Stimulated activated CD8-positive, alpha-beta memory T cell treated with anti-CD3 and anti-CD28 coated beads, Interleukin-2, amount 100 ng/mL, for 48 hours (primary cell): ENCODE data around the gene BIRC2.

Experiments
- DNase-seq, 2 donors: peaks; one replicate each; pipeline ENCODE4 v3.0.0-alpha.2; 2020; ENCODE audit warnings: low read depth in 2 of 2

The BIRC2 gene

DNA sequence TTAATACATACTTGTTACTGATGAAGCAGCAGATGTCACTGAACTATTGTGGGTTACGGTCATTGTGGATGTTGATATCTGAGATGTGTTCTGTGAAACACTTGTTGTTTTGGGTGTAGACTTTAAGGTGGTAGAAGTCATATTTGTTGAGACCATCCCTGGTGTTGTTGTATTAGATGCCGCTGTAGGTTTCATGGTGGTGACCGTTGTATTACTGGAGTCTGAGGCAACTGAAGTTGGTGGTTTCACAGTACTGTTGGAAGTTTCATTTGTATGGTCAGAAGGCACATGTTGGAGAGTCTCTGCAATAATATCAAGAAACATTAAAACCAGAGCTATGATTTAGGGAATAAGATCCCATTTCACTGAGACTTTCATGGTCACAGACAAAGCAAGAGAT lies 54.9 kb downstream of the BIRC2 start:
- no peak for DNase-seq

DNA sequence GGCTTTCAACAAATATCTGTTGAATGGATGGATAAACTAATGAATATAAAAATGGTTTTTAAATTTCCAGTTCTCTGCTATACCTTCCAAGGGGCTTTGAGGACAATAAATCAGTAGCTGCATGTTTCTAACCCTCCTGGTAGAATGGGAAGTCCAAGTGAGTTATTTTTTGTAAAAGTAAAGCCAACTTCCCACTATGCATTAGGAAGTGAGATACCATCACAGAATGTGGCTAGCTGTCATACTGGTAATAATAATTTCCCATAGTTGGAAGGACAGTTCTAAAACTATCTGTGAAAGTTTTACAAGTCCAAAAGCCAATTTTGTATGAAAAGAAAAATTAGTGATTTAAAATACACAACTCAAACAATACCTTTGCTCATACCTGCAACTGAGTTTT lies 55.5 kb downstream of the BIRC2 start:
- DNase-seq, result no peak

DNA sequence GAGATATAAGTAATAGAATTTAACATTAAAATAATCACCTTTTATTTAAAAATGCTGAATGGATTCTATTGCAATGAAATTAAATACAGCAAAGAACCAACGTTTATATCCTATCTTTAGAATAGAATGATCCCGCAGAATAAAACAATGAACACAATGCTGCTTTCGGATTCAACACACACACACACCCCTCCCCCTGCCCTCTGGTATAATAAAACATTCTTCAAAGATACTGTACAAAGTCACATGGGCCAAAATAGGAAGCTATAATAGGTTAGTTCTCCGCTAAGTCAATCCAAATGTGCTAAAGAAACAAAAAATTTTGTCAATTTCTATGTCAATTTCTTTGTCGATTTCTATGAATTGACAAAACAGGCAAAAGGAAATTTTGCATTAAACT lies 58.5 kb downstream of the BIRC2 start:
- no peak for DNase-seq

DNA sequence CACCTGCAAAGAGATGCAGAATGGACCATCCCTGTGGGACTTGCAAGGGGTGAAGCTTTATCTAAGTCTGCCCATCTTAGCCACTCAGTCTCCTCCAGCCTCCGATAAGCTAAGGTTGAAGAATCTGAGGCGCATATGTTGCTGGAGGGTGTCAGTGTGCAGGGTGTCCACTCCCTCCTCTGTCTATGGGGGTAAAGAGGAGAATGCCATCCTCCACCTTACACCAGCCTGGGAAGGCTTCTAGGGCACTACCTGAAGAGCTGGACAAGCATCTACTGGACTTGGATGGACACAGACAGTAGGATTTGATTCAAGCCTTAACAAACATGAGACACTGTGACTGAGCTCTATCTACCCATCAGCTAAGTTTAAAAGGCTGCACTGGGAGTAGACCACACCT lies 59.1 kb downstream of the BIRC2 start:
- DNase-seq, result no peak

DNA sequence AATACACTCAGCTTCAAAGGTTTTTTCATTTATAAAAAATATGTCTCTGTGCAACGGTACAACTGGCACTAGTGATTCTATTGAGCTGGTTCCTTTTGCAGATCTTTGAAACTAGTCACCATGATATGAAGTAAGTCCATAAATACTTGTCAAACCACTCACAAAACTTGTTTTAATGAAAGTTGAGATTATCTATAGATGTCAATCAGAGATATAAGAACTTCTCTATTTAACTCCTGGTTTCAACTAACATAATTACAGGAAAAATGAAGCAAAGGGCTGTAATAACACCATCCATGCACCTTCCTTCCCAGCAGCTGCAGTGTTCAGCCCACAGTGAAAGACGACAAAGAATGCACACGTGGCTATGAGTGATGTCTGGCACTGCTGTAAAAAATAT lies 60.9 kb downstream of the BIRC2 start:
- DNase-seq, result no peak

DNA sequence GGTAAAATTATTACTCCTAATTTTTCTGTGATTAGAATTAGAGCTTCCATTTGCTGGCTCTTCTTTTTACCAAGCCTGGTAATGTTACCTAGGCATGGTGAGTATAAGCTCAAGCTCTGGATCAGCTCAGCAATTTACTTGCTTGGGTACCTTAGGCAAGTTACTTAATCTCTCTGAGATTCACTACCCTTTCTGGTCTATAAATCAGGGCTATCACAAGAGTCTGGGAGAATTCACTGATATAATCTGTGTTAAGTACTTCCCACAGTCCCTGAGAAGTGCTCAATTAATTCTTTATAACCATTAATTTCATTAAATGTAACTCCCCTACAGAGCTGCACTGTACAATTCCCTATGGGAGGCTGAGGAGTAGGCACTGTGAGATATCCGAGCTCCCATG lies 61.3 kb downstream of the BIRC2 start:
- no peak for DNase-seq

DNA sequence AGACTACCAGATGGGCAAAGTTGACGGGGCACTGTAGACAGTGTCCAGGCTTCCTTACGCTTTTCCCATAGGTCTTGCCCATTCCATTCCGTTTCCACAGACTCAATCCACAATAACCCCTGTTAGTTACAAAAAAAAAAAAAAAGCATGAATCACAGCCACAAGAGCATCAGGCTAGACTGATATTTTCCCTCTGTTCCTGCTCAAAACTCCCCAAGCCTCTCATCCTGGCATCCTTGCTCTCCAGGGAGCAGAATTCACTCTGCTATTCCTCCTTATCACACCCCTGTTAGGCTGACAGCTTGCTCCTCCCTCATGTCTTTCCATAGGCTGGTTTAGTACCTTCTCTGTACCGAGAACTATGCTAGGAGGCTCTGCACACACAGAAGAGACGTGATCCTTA lies 63.4 kb downstream of the BIRC2 start:
- no peak for DNase-seq

DNA sequence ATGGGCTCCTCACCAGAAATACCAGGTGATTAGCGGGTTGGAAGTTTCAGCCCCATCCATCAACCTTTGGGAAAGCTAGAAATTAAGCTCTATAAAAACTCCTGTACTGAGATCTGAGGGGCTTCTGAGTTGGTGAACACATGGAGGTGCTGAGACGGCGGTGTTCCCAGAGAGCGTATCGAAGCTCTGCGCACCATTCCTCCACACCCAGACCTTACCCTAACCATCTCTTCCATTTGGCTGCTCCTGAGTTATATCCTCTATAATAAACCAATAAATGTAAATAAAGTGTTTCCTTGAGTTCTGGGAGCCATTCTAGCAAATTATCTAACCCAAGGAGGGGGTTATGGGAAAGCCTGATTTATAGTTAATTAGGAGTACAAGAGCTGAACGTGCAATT lies 64.1 kb downstream of the BIRC2 start:
- DNase-seq, result no peak

DNA sequence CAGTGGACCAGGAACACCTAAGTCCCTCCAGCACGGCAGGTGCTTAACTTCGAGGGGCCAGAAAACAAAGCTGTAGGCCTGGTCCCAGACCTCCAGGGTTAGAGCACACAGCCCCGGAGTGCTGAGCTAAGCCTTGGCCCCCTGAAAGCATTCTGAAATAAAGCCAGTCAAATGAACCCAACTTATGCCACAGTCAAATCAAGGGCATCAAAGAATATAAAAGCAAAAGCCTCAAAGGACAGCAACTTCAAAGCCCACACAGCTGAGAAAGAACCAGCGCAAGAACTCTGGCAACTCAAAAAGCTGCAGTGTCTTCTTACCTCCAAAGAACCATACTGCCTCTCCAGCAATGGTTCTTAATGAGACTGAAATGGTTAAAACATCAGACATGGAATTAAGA lies 66.5 kb downstream of the BIRC2 start:
- DNase-seq, result no peak

DNA sequence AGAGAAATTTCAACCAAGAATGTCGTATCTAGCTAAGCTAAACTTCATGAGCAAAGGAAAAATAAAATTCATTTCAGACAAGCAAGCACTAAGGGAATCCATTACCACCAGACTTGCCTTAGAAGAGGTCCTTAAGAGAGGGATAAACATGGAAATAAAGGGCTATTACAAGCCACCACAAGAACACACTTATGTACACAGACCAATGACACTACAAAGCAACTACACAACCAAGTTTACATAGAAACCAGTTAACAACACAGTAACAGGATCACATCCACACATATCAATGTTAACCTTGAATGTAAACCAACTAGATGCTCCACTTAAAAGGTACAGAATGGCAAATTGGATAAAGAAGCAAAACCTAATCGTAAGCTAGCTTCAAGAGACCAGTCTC lies 67.5 kb downstream of the BIRC2 start:
- no peak for DNase-seq

DNA sequence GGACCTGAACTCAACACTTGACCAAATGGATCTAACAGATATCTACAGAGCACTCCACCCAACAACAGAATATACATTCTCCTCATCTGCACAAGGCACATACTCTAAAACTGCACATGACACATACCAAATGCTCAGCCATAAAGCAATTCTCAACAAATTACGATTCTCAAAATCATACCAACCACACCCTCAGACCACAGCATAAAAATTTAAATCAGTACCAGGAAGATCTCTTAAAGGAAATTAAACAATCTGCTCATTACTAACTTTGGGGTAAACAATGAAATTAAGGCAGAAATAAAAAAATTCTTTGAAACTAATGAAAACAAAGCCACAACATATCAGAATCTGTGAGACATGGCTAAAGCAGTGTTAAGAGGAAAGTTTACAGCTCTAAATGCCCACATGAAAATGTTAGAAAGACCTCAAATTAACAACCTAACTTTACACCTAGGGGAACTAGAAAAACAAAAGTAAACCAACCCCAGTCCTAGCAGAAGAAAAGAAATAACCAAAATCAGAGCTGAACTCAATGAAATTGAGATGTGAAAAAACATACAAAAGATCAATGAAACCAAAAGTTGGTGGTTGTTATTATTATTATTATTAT lies 68.4 kb downstream of the BIRC2 start:
- DNase-seq, result no peak

DNA sequence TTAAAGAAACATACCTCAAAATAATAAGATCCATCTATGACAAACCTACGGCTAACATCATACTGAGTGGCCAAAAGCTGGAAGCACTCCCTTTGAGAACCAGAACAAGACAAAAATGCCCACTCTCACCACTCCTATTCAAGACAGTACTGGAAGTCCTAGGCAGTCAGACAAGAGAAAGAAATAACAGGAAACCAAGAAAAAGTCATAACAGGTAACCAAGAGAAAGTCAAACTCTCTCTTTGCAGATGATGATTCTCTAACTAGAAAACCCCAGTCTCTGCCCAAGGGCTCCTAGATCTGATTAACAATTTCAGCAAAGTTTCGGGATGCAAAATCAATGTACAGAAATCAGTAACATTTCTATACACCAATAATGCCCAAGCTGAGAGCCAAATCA lies 70.0 kb downstream of the BIRC2 start:
- DNase-seq, result no peak

DNA sequence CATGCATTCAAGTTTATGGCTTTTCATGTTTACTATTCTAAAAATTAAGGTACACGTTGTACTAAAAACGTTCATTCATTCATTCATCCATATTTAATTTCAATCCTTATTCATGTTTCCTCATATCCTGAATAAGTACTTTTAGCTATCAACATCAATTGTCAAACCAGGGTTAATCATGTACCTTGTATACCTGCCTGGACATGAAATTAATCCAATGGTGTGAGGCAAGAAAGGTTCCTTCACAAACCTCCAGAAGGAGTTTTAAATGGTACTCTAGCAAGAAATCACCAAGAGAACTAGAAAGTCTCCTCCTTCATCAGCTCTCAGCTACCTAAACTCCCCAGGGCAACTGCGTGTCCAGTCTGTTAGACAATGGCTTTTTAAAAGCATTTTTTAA lies 72.2 kb downstream of the BIRC2 start:
- no peak for DNase-seq

DNA sequence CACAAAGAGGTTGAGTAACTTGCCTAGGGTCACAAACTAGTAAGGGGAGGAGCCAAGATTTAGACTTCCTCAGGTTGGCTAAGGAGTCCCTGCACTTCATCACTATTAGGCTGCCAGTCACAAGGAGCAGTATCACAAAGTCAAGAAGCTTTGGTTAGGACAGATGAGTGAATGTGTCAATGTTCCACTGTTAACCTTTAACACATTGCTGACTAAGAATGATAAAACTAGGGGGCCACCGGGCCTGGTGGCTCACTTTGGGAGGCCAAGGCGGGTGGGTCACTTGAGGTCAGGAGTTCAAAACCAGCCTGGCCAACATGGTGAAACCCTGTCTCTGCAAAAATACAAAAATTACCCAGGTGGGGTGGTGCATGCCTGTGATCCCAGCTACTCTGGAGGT lies 73.5 kb downstream of the BIRC2 start:
- DNase-seq, result no peak

DNA sequence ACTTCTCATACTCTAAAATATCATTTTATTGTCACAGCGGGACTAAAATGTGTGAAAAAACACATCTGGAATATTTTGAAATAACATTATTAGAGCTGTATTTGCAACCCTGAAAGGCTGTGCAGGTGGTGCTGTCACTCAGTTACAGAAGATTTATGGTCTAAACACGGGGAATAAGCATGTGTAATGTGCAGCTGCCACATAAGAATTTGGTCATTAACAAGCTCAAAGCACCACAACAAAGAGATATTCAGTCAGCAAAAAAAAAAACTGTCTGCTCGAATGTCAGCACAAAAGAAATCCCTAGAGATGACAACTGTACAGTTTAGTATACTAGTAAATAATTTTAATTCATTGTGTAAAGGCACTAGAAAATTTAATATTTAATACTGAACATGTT lies 74.2 kb downstream of the BIRC2 start:
- no peak for DNase-seq

DNA sequence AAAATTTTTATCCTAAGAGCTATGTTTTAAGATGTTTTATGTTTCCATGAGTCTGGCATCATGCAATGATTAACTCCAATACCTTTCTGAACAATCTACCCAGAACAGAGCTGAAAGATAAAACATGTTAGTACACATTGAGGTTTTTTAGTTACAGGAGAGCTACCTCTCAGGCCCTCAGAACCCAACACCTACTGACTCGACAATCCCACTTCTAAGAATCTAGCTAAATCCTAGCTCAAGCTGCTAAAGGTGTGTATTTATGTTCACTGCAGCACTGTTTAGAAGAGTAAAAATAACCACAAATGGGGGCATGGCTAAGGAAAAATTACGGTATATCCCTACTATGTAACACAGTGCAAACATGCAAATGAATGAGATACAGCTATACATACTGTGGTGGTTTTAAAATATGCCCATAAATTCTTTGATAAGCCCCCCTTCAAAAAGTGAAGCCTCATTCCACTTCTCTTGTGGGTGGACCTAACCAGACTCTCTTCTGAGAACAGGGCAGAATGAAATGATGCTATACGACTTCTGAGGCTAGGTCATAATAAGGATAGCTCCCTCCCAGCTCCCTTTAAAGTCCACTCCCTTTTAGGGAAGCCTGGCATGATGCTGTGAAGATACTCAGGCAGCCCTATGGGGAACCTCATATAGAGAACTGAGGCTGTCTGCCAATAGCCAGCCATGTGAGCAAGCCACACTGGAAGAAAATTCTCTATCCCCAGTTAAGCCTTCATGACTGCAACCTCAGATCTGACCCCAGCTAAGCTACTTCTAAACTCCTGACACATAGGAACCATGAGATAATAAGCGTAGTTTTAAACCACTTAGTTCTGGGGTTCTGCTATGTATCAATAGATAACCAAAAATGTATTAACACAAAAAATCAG lies 76.1 kb downstream of the BIRC2 start:
- no peak for DNase-seq

DNA sequence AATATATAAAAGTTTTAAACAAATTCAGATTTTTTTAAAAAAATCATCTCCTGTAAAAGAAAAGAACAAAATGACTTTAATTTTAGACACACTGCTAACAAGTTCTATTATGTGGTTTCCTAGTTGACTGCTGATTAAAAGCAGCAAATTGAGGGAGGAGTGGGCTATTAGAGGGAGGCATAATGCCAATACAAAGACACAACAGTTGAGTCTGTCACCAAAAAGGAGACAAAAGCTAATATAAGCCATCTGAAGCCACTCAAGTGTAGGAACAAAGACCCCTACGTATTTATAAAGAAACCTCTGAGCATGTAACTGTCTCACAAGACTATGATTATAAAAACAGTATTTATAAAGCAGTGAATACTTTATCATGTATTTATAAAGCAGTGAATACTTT lies 76.9 kb downstream of the BIRC2 start:
- no peak for DNase-seq

DNA sequence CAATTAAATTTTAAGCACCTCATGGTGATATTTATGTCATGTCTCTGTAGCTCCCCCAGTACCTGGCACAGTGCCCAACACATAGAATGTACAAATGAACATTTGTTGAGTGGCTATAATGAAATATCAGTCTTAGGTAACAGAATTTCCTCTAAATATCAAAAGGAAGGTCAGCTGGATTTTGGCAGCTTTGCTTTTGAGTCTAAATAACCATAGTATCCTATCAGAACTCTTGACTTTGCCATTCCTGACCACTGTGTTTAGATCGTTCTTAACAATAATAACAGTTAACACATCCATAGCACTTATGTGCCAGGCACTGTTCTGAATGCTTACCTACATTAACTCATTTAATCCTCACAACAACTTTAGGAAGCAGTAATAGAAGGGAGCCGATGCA lies 79.0 kb downstream of the BIRC2 start:
- no peak for DNase-seq

DNA sequence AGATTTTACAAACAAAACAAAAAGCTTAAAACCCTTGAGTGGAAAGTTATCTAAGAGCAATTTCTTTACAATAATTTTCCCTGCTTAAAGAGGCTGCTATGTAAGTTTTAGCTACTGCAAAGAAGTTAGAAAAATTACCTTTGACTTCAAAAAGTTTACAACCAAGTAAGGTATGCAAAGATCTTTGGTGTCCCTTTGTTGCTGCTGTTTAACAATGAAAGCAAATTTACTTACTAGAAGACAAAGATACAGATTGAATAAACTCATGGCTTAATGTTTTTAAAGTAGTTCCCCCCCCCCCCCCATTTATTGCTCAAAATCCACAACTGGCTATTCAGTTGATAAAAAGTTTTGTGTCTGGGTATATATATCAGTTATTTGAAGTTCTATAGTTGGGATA lies 79.6 kb downstream of the BIRC2 start:
- DNase-seq, result no peak

DNA sequence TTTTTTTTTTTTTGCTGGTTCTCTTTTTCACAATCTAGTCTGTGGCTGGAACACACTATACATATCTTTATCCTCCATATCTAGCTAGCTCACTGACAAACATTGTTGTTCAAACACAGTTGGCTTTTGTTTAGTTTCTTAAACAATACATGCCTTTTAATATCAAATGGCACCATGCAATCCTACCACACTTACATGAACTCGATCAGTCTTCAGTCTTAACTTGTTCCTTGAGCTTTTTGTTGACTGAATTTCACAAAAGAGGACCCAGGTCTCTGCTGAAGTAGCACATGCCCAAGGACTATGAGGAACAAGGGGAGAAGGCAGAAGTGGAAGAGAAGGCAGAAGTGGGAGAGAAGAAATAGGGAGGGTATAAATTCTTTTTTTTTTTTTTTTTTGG lies 80.1 kb downstream of the BIRC2 start:
- no peak for DNase-seq
